Smooth muscle cell (in vitro differentiated cells): ENCODE data around the gene AHCYL1. TPM values are rescaled to one million over a fixed set of nuclear protein-coding genes. Genes with fewer than 3 reads are reported as not detected.

ENCODE experiments used
- DNase-seq: peaks from one replicate; lab custom pipeline; 2025; ENCODE audit not compliant: unreplicated experiment; lab: John Stamatoyannopoulos, UW
- H2AFZ ChIP-seq: fragments of 200-600 bp; sonication (generic); 2 replicates; pipeline ENCODE4 v1.6.0; 2016; ENCODE audit warnings: antibody characterized with exemption, low read depth, mild to moderate bottlenecking
- H3F3A ChIP-seq: fragments of 200-600 bp; sonication (generic); 2 replicates; pipeline ENCODE4 v1.6.0; 2017; ENCODE audit warnings: antibody characterized with exemption, low read depth
- H3K27ac ChIP-seq: fragments of 200-600 bp; sonication (generic); 2 replicates; pipeline ENCODE4 v1.5.1; 2016; ENCODE audit warnings: low read depth, mild to moderate bottlenecking
- H3K27me3 ChIP-seq: fragments of 200-600 bp; sonication (generic); 2 replicates; pipeline ENCODE4 v1.6.1; 2016; ENCODE audit warnings: low read depth, mild to moderate bottlenecking
- H3K36me3 ChIP-seq: fragments of 200-600 bp; sonication (generic); 2 replicates; pipeline ENCODE4 v1.5.1; 2016; ENCODE audit warnings: low read depth
- H3K4me1 ChIP-seq: fragments of 200-600 bp; sonication (generic); 2 replicates; pipeline ENCODE4 v1.5.1; 2016; ENCODE audit warnings: low read depth
- H3K4me2 ChIP-seq: fragments of 200-600 bp; sonication (generic); 2 replicates; pipeline ENCODE4 v1.6.0; 2016; ENCODE audit warnings: mild to moderate bottlenecking
- H3K4me3 ChIP-seq: fragments of 200-600 bp; sonication (generic); 2 replicates; pipeline ENCODE4 v1.5.1; 2016; ENCODE audit warnings: mild to moderate bottlenecking
- H3K79me2 ChIP-seq: fragments of 200-600 bp; sonication (generic); 2 replicates; pipeline ENCODE4 v1.6.0; 2016; ENCODE audit warnings: low read depth, mild to moderate bottlenecking
- H3K9ac ChIP-seq: fragments of 200-600 bp; sonication (generic); 2 replicates; pipeline ENCODE4 v1.6.0; 2016; ENCODE audit warnings: low read depth
- H3K9me3 ChIP-seq: fragments of 200-600 bp; sonication (generic); replicated peaks from 2 replicates; pipeline ENCODE4 v1.5.1; 2016; ENCODE audit warnings: low read depth
- H4K20me1 ChIP-seq: fragments of 200-600 bp; sonication (generic); 2 replicates; pipeline ENCODE4 v1.6.0; 2016; ENCODE audit warnings: low read depth
- WGBS: methylation state at CpG from one replicate; pipeline ENCODE4 v1.1.7; 2016; ENCODE audit warnings: low lambda C conversion rate; 5-methylcytosine and 5-hydroxymethylcytosine counted together
- polyA plus RNA-seq: library from polyadenylated mRNA; unstranded; fragments of >200 nt; fragmentation: Nextera tagmentation; extraction: Ambion mirVana; gene quantifications from 2 replicates; pipeline ENCODE4 v1.2.1, GENCODE V29; 2016
- total RNA-seq: library from RNA; depleted of rRNA; stranded (reverse); fragments of >200 nt; gene quantifications from 2 replicates; pipeline ENCODE4 v1.2.3, GENCODE V29; 2014
- TF ChIP-seq, protein P1 (sequence below): fragments of 200-600 bp; sonication (generic); IDR thresholded peaks from 2 replicates; pipeline ENCODE4 v1.5.1; 2017; ENCODE audit warnings: borderline replicate concordance, mild to moderate bottlenecking, antibody characterized with exemption; ENCODE audit not compliant: insufficient read depth, poor library complexity, severe bottlenecking

AHCYL1 gene
- total and polyA plus RNA-seq, 2 experiments from 2014 or later, result 79.5 to 144 TPM

DNA sequence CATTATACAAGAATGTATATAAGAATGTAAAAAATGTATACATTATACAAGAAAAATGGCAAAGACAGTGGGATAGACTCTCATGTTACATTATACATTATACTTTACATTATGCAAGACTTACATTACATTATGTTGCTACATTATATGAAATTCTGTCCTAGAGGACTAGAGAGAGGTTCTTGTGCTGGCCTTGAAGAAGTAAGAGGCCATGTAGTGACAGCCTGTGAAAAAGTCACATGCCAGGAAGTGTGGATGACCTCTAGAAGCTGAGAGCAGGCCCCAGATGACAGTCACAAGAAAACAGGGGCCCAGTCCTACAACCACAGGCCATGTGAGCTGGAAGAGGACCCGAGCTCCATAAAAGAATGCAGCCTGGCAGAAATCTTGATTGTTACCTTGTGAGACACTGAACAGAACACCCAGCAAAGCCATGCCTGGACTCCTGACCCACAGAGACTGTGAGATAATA is 30.5 kb upstream of the AHCYL1 start:
- H4K20me1 ChIP-seq, result no peaks in the 10 kb centered on the region
- no peak for DNase-seq
- no peak overlapping the region for H3K9ac ChIP-seq
- TF ChIP-seq, protein P1, sequence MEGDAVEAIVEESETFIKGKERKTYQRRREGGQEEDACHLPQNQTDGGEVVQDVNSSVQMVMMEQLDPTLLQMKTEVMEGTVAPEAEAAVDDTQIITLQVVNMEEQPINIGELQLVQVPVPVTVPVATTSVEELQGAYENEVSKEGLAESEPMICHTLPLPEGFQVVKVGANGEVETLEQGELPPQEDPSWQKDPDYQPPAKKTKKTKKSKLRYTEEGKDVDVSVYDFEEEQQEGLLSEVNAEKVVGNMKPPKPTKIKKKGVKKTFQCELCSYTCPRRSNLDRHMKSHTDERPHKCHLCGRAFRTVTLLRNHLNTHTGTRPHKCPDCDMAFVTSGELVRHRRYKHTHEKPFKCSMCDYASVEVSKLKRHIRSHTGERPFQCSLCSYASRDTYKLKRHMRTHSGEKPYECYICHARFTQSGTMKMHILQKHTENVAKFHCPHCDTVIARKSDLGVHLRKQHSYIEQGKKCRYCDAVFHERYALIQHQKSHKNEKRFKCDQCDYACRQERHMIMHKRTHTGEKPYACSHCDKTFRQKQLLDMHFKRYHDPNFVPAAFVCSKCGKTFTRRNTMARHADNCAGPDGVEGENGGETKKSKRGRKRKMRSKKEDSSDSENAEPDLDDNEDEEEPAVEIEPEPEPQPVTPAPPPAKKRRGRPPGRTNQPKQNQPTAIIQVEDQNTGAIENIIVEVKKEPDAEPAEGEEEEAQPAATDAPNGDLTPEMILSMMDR, result no peak
- no peaks in the 10 kb centered on the region for H3F3A ChIP-seq
- H3K79me2 ChIP-seq, result no peaks in the 10 kb centered on the region
- no peak overlapping the region for H3K4me2 ChIP-seq
- peak overlapping the region; percentile 73 for H2AFZ ChIP-seq
- H3K27me3 ChIP-seq, result no peaks in the 10 kb centered on the region
- H3K4me3 ChIP-seq, result no peak overlapping the region
- 6% methylated on average over 1 of the region's 1 CpG for WGBS
- peak overlapping the region; percentile 57 for H3K27ac ChIP-seq
- peaks cover 9% of the 10 kb centered on the region for H3K4me1 ChIP-seq
- H3K9me3 ChIP-seq, result no peaks in the 10 kb centered on the region
- no peaks in the 10 kb centered on the region for H3K36me3 ChIP-seq

DNA sequence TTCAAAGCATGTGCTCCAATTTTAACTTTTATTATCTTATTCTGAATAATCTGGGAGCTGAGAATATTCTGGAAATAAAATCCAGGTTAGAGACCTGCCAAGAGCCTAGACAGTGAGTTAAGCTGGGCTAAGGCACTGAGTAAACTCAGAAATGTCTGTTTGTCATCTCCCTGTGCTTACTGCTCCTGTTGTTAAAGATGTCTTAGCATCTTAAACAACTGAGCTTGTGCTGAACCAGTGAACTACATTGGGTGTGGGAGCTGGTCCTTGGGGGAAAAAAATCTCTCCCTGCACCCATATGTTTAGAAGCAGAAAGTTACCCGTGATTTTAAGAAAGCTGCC is 25.0 kb upstream of the AHCYL1 start:
- no peak overlapping the region for H3K9ac ChIP-seq
- WGBS, result 0% methylated on average over 1 of the region's 1 CpG
- peak overlapping the region; percentile 65 for H2AFZ ChIP-seq
- peak overlapping the region; percentile 6 for H3K4me2 ChIP-seq
- H4K20me1 ChIP-seq, result no peaks in the 10 kb centered on the region
- no peak for DNase-seq
- no peak overlapping the region for H3K4me3 ChIP-seq
- H3K36me3 ChIP-seq, result no peaks in the 10 kb centered on the region
- H3K27ac ChIP-seq, result peak overlapping the region; percentile 49
- no peaks in the 10 kb centered on the region for H3F3A ChIP-seq
- H3K4me1 ChIP-seq, result peaks cover 37% of the 10 kb centered on the region
- H3K9me3 ChIP-seq, result no peaks in the 10 kb centered on the region
- no peaks in the 10 kb centered on the region for H3K27me3 ChIP-seq
- no peaks in the 10 kb centered on the region for H3K79me2 ChIP-seq
- TF ChIP-seq, protein P1, result no peak

DNA sequence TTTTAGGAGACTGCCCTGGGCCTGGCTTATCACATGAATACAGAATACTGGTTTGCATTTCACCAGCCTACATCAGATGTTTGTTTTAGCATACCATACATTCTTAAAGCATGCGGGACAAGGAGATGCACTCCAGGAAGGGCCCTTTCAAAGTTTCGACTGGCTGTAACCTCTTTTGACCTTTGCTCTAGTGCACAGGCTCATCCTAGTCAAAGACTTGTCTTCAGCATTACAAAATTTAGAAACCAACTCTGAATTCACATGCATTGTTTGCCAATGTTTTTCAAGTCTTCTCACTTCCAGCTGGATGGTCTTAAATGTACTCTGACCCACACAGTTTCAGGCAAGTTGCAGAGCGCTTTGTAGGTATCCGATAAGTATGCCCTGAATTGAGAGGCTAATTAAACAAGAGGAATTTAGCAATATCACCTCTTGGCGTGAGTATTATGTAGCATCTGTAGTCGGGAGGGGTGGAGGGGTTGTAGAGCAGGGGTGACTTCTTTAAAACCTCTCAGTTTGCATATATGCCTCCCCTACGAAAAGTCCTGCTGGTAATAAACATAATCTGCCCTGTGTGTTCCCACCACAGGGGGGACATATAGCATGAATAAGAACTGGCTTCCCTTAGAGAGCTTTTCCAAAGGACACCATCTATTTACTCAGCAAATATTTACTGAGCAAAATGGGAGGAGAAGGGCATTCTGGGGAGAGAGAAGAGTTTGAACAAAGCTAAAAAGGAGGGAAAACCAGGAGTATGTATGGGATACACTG is 24.4 kb upstream of the AHCYL1 start:
- peak overlapping the region; percentile 65 for H2AFZ ChIP-seq
- H3K9me3 ChIP-seq, result no peaks in the 10 kb centered on the region
- peak overlapping the region; percentile 6 for H3K4me2 ChIP-seq
- H3K4me1 ChIP-seq, result peaks cover 37% of the 10 kb centered on the region
- DNase-seq, result no peak
- no peaks in the 10 kb centered on the region for H4K20me1 ChIP-seq
- H3K9ac ChIP-seq, result no peak overlapping the region
- no peaks in the 10 kb centered on the region for H3K27me3 ChIP-seq
- H3K79me2 ChIP-seq, result no peaks in the 10 kb centered on the region
- WGBS, result 38% methylated on average over 7 of the region's 7 CpGs
- TF ChIP-seq, protein P1, result no peak
- peak overlapping the region; percentile 49 for H3K27ac ChIP-seq
- H3K4me3 ChIP-seq, result no peak overlapping the region
- H3K36me3 ChIP-seq, result no peaks in the 10 kb centered on the region
- no peaks in the 10 kb centered on the region for H3F3A ChIP-seq

DNA sequence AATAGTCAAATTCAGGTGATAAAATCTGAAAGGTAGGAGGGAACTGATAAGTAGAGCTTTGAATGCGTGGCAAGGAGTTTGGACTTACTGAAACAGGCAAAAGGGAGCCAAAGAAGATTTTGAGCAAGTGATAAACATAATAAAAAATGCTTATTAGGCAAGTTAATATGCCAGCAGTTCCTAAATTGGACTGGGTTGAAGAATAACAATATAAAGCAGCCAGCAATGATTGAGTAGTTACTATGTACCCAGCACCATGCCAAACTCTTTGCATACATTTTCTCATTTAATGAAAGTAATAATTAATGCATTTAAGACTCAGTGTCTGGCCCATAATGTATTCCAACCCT is 23.8 kb upstream of the AHCYL1 start:
- Histone ChIP-seq H3K4me1 (peaks cover 37% of the 10 kb centered on the region), H3K4me2 (no peak overlapping the region), H4K20me1 (no peaks in the 10 kb centered on the region), H3K27me3 (no peaks in the 10 kb centered on the region), H3K4me3 (no peak overlapping the region), H2AFZ (no peak overlapping the region), H3K9me3 (no peaks in the 10 kb centered on the region), H3K36me3 (no peaks in the 10 kb centered on the region), H3K27ac (no peak overlapping the region), H3F3A (no peaks in the 10 kb centered on the region), H3K9ac (no peak overlapping the region), H3K79me2 (no peaks in the 10 kb centered on the region)
- no peak for DNase-seq
- WGBS, result 87% methylated on average over 1 of the region's 1 CpG
- TF ChIP-seq, protein P1, result no peak
